T-helper 17 cell (primary cell): ENCODE results near the gene CFC1B. TPM values are rescaled to one million over a fixed set of nuclear protein-coding genes. Genes with fewer than 3 reads are reported as not detected.
"Not testable (repeated sequence)": the region's sequence is repeated elsewhere in the genome, so short reads cannot be mapped to it uniquely, and the experiment has no call there.

Source experiments
- ATAC-seq: fragments of 150-1000 bp; cut with Tn5 transposase; 2 replicates; pipeline ENCODE4 v1.10.0; 2021; ENCODE audit warnings: mild to moderate bottlenecking, moderate library complexity
- DNase-seq, 3 donors: peaks; one replicate each; pipeline versions ENCODE4 v3.0.0 to v3.0.0-alpha.2; 2020 to 2021
- H3K9me3 ChIP-seq: one replicate; pipeline ENCODE4 v1.7.0; 2013; ENCODE audit warnings: low read length, mild to moderate bottlenecking; ENCODE audit not compliant: control insufficient read depth, poor library complexity, severe bottlenecking
- H3K27ac Mint-ChIP-seq: one replicate; pipeline ENCODE4 v1.8.0; 2022; ENCODE audit warnings: mild to moderate bottlenecking, moderate library complexity, mixed read lengths
- H3K27me3 Mint-ChIP-seq: one replicate; pipeline ENCODE4 v1.8.0; 2022; ENCODE audit warnings: mixed read lengths
- H3K36me3 Mint-ChIP-seq: one replicate; pipeline ENCODE4 v1.8.0; 2022; ENCODE audit warnings: low read depth, mixed read lengths
- H3K4me1 Mint-ChIP-seq: one replicate; pipeline ENCODE4 v1.8.0; 2022; ENCODE audit warnings: mild to moderate bottlenecking, mixed read lengths
- H3K4me3 Mint-ChIP-seq: one replicate; pipeline ENCODE4 v1.8.0; 2022; ENCODE audit warnings: mild to moderate bottlenecking, moderate library complexity, mixed read lengths
- total RNA-seq, 4 donors: library from RNA in 2 of 4; stranded (reverse) in 2 of 4; gene quantifications; one replicate each; pipeline ENCODE4 v1.2.3 and lab custom pipeline; 2022 to 2026

CFC1B gene
- total RNA-seq, 2 donors from 2014 or later, result not detected

- not testable (repeated sequence) for H3K27ac Mint-ChIP-seq, H3K4me1 Mint-ChIP-seq, DNase-seq, H3K36me3 Mint-ChIP-seq, H3K27me3 Mint-ChIP-seq, ATAC-seq, H3K4me3 Mint-ChIP-seq, H3K9me3 ChIP-seq
Measured at GRCh38 chr2:130538271-130538670, 17.2 kb downstream of the CFC1B start.

DNA sequence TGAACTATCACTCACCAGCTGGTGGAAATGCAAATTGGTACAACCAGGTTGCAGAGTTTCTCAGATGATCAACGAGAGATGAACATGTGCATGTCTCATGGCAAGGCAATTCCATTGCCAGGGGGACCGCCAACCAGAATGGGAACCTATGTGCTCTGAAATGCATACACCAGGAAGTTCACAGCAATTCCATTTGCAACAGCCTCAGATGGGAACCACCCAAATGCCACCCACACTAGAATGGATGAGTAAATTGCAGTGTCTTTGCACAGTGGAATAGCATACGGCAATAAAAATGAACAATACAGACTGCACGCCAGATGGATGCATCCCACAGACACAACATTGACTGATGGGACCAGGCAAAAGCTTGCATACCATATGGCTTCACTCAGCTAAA is 21.8 kb downstream of the CFC1B start:
- H3K4me3 Mint-ChIP-seq, DNase-seq, ATAC-seq, H3K27ac Mint-ChIP-seq, H3K4me1 Mint-ChIP-seq, H3K27me3 Mint-ChIP-seq, H3K36me3 Mint-ChIP-seq, H3K9me3 ChIP-seq: not testable (repeated sequence)

DNA sequence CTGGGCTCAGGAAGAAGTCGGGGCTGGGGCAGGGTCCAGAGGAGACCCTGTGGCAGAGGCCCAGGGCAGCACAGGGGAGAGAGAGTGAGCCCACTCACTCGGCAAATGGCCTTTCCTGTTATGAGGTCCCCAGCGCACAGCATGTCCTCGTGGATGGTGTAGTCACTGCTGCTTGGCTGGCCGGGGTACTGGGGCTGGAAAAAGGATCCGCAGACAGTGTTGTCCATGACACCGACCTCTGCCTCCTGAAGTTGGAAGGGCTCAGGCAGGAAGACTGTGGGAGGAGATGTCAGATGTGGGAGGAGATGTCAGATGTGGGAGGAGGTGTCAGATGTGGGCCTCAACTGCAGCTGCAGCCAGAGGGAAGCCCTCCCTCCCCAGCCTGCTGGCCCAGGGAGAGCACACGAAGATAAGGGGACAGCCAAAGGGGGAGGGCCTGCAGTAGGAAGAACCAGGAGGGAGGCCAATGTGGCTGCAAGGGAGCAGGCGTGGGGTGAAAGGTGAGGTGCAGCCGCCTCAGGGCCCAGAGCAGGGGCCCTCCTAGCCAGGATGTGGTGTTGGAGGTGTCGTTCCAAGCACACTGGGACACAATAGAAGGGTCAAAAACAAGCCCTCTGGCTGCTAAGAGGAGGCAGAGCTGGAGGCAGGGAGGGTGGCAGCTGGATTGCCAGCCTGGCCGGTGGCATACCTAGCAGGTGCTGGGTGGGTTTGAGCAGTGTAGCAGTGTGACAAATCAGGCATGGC is 22.9 kb downstream of the CFC1B start:
- not testable (repeated sequence) for H3K36me3 Mint-ChIP-seq, H3K27ac Mint-ChIP-seq, ATAC-seq, H3K9me3 ChIP-seq, H3K27me3 Mint-ChIP-seq, H3K4me3 Mint-ChIP-seq, DNase-seq, H3K4me1 Mint-ChIP-seq

- H3K27ac Mint-ChIP-seq, H3K4me3 Mint-ChIP-seq, DNase-seq, ATAC-seq, H3K36me3 Mint-ChIP-seq, H3K27me3 Mint-ChIP-seq, H3K4me1 Mint-ChIP-seq, H3K9me3 ChIP-seq: not testable (repeated sequence)
Measured at GRCh38 chr2:130544978-130545377, 24.0 kb downstream of the CFC1B start.

- not testable (repeated sequence) for DNase-seq, ATAC-seq, H3K27me3 Mint-ChIP-seq, H3K4me1 Mint-ChIP-seq, H3K4me3 Mint-ChIP-seq, H3K27ac Mint-ChIP-seq, H3K36me3 Mint-ChIP-seq, H3K9me3 ChIP-seq
Measured at GRCh38 chr2:130548418-130548817, 27.4 kb downstream of the CFC1B start.

GRCh38 chr2:130549475-130549874 is 28.5 kb downstream of the CFC1B start:
- H3K27ac Mint-ChIP-seq, ATAC-seq, H3K4me3 Mint-ChIP-seq, H3K4me1 Mint-ChIP-seq, H3K9me3 ChIP-seq, H3K27me3 Mint-ChIP-seq, H3K36me3 Mint-ChIP-seq, DNase-seq: not testable (repeated sequence)

- H3K27ac Mint-ChIP-seq, H3K36me3 Mint-ChIP-seq, H3K4me1 Mint-ChIP-seq, H3K27me3 Mint-ChIP-seq, DNase-seq, H3K9me3 ChIP-seq, ATAC-seq, H3K4me3 Mint-ChIP-seq: not testable (repeated sequence)
Measured at GRCh38 chr2:130554178-130554577, 33.2 kb downstream of the CFC1B start.

GRCh38 chr2:130556441-130556840 is 35.4 kb downstream of the CFC1B start:
- ATAC-seq, H3K27ac Mint-ChIP-seq: not testable (repeated sequence)

GRCh38 chr2:130566165-130566564 is 45.1 kb downstream of the CFC1B start:
- not testable (repeated sequence) for H3K9me3 ChIP-seq, H3K27me3 Mint-ChIP-seq, ATAC-seq, DNase-seq, H3K4me3 Mint-ChIP-seq, H3K36me3 Mint-ChIP-seq, H3K27ac Mint-ChIP-seq, H3K4me1 Mint-ChIP-seq

More at GRCh38 chr2:130556441-130556840, 35.4 kb downstream of the CFC1B start:
- H3K4me3 Mint-ChIP-seq, H3K4me1 Mint-ChIP-seq, H3K36me3 Mint-ChIP-seq, DNase-seq, H3K9me3 ChIP-seq, H3K27me3 Mint-ChIP-seq: not testable (repeated sequence)

DNA sequence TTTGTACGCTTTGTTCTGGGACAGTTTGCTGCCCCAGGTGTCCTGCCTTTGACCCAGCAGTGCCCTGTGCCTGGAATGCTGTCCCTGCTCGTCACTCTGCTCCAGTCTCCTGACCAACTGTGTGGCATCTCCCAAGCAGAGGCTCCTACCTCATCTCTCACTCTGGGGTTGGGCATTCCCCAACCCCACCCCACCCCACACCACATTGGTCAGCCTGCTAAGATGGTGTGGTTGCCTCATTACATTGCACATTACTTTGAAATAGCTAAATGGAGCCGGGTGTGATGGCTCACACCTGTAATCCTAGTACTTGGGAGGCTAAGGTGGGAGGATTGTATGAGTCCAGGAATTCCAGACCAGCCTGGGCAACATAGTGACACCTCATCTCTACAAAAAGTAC is 50.9 kb downstream of the CFC1B start:
- not testable (repeated sequence) for H3K36me3 Mint-ChIP-seq, H3K27me3 Mint-ChIP-seq, DNase-seq, ATAC-seq, H3K9me3 ChIP-seq, H3K27ac Mint-ChIP-seq, H3K4me1 Mint-ChIP-seq, H3K4me3 Mint-ChIP-seq

DNA sequence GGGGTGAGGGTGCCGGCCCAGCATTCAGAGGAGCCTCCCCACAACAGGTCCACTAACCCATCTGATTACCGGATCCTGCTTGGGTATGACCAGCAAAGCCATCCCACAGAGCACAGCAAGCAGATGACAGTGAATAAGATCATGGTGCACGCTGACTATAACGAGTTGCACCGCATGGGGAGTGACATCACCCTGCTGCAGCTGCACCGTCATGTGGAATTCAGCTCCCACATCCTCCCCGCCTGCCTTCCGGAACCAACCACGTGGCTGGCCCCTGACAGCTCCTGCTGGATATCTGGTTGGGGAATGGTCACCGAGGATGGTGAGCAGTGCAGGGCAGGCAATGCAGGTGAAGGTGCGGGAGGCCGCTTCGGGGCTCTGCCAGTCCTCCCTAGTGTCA is 53.2 kb downstream of the CFC1B start:
- not testable (repeated sequence) for H3K27me3 Mint-ChIP-seq, H3K27ac Mint-ChIP-seq, H3K9me3 ChIP-seq, ATAC-seq, H3K4me3 Mint-ChIP-seq, DNase-seq, H3K36me3 Mint-ChIP-seq, H3K4me1 Mint-ChIP-seq

GRCh38 chr2:130576209-130576784 is 55.3 kb downstream of the CFC1B start:
- H3K9me3 ChIP-seq, H3K27me3 Mint-ChIP-seq, H3K4me1 Mint-ChIP-seq, DNase-seq, ATAC-seq, H3K27ac Mint-ChIP-seq, H3K36me3 Mint-ChIP-seq, H3K4me3 Mint-ChIP-seq: not testable (repeated sequence)

DNA sequence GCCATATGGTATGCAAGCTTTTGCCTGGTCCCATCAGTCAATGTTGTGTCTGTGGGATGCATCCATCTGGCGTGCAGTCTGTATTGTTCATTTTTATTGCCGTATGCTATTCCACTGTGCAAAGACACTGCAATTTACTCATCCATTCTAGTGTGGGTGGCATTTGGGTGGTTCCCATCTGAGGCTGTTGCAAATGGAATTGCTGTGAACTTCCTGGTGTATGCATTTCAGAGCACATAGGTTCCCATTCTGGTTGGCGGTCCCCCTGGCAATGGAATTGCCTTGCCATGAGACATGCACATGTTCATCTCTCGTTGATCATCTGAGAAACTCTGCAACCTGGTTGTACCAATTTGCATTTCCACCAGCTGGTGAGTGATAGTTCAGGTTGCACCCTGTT is 56.5 kb downstream of the CFC1B start:
- not testable (repeated sequence) for H3K9me3 ChIP-seq, H3K36me3 Mint-ChIP-seq, H3K27me3 Mint-ChIP-seq, DNase-seq, ATAC-seq, H3K4me3 Mint-ChIP-seq, H3K4me1 Mint-ChIP-seq, H3K27ac Mint-ChIP-seq
